ENCODE results near the gene CHD2. TPM values are rescaled to one million over a fixed set of nuclear protein-coding genes. Genes with fewer than 3 reads are reported as not detected.

Gene CHD2
- total RNA-seq, 1 experiment from 2014 or later, result 63.3 TPM

DNA sequence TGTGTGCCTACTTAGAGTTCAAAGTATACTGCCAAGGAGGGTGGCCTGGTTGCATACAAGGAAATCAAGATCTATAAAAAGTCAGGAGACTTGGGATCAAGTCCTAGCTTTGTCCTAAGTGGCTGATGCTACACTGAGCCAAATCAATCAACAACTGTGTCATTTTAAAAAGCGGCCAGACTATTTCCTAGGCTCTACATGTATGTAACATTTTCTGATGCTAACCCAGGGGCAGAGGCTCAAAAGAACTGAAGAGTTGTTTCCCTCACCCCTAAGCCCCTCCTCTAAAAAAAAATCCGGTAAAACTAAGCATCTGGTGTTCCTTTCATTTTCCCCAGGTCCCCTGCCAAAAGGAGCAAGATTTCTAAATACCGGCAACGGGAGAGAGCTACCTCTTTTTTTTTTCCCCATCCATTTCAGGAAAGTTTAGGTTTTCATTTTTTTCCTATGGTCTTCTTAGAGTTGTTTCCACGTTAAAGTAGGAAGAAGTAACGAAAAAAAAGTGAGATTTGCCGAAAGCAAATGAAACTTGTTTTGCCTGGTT is 18.8 kb upstream of the CHD2 start:
- Histone ChIP-seq H3K18ac (ENCODE audit: insufficient read length, low read depth, low read length) (no peak overlapping the region), H2AFZ (ENCODE audit: low read length) (no peak overlapping the region), H3K9ac (ENCODE audit: extremely low read depth, insufficient read length, low read length) (no peak overlapping the region), H2BK20ac (ENCODE audit: low read depth, low read length, poor library complexity, severe bottlenecking) (no peak overlapping the region), H4K91ac (ENCODE audit: insufficient read length, low read depth, low read length) (no peak overlapping the region), H3K4ac (ENCODE audit: low read depth, low read length) (no peak overlapping the region), H2BK5ac (ENCODE audit: insufficient read length, low read length) (no peak overlapping the region), H4K8ac (replicated peaks; ENCODE audit: insufficient read length, low read depth, low read length) (no peak overlapping the region), H2AK5ac (ENCODE audit: insufficient read length, low read length) (no peak overlapping the region), H3K4me2 (ENCODE audit: insufficient read depth, insufficient read length, low read length) (peak overlapping the region; percentile 44), H4K20me1 (ENCODE audit: control insufficient read depth, insufficient read depth, insufficient read length) (no peaks in the 10 kb centered on the region), H2BK120ac (ENCODE audit: low read depth, low read length, poor library complexity, severe bottlenecking) (no peak overlapping the region), H4K5ac (ENCODE audit: insufficient read length, low read depth, low read length) (no peak overlapping the region), H2BK15ac (ENCODE audit: low read depth, low read length) (no peak overlapping the region), H3K23ac (ENCODE audit: insufficient read length, low read depth, low read length) (no peak overlapping the region), H3K79me1 (ENCODE audit: insufficient read depth, low read depth, low read length, poor library complexity, severe bottlenecking) (no peaks in the 10 kb centered on the region), H3K9me3 (ENCODE audit: control insufficient read depth, low read depth, low read length) (no peaks in the 10 kb centered on the region), H2BK12ac (ENCODE audit: insufficient read length, low read depth, low read length) (no peak overlapping the region), H3K23me2 (ENCODE audit: insufficient read length, low read depth, low read length, poor library complexity, severe bottlenecking) (peaks cover 4% of the 10 kb centered on the region), H3K14ac (ENCODE audit: insufficient read depth, low read length) (no peak overlapping the region; the same call in 1 of the 2 replicates), H3T11ph (ENCODE audit: low read length) (no peak overlapping the region), H3K4me1 (ENCODE audit: insufficient read depth, low read length) (peaks cover 6% of the 10 kb centered on the region; the same call in 1 of the 2 replicates), H3K27me3 (ENCODE audit: insufficient read depth, low read length) (no peaks in the 10 kb centered on the region), H3K27ac (ENCODE audit: insufficient read length, low read depth, low read length) (peak overlapping the region; percentile 74), H3K79me2 (ENCODE audit: insufficient read depth, low read length) (peaks cover 17% of the 10 kb centered on the region; the same call in 1 of the 2 replicates), H3K56ac (ENCODE audit: insufficient read length, low read depth, low read length) (no peak overlapping the region)
- H3K36me3 Mint-ChIP-seq (ENCODE audit: insufficient read depth in 1 of 3, low read depth in 3 of 3), result peaks cover 27 to 30% (median 29%) of the 10 kb centered on the region in 3 experiments
- no peak for DNase-seq
- peaks cover 4% of the 10 kb centered on the region in 2 experiments; a peak in 3 of 5 replicates for H3K9me3 Mint-ChIP-seq
- TF ChIP-seq, protein P1, sequence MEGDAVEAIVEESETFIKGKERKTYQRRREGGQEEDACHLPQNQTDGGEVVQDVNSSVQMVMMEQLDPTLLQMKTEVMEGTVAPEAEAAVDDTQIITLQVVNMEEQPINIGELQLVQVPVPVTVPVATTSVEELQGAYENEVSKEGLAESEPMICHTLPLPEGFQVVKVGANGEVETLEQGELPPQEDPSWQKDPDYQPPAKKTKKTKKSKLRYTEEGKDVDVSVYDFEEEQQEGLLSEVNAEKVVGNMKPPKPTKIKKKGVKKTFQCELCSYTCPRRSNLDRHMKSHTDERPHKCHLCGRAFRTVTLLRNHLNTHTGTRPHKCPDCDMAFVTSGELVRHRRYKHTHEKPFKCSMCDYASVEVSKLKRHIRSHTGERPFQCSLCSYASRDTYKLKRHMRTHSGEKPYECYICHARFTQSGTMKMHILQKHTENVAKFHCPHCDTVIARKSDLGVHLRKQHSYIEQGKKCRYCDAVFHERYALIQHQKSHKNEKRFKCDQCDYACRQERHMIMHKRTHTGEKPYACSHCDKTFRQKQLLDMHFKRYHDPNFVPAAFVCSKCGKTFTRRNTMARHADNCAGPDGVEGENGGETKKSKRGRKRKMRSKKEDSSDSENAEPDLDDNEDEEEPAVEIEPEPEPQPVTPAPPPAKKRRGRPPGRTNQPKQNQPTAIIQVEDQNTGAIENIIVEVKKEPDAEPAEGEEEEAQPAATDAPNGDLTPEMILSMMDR (conservative IDR thresholded peaks at IDR 0.05), result no peak
- H3K27ac Mint-ChIP-seq, result peak overlapping the region; percentile 97 to 100 (median 99)
- H3K27me3 Mint-ChIP-seq (ENCODE audit: low read depth), result no peaks in the 10 kb centered on the region
- peak overlapping the region; percentile 63 to 84; a peak in 4 of 5 replicates for H3K4me3 Mint-ChIP-seq
- peaks cover 45 to 50% of the 10 kb centered on the region in 2 experiments for H3K4me1 Mint-ChIP-seq
- no CpG with 5 or more reads among the region's 7 CpGs for WGBS (ENCODE audit: extremely low coverage, insufficient read length, low lambda C conversion rate)

Data from H9 (cell line).